Right ventricle myocardium superior (tissue), 1 donor: ENCODE results near the gene BRINP1. TPM values are rescaled to one million over a fixed set of nuclear protein-coding genes. Genes with fewer than 3 reads are reported as not detected.

ENCODE experiments used
- ATAC-seq: fragments of 200-7000 bp; cut with Tn5 transposase; one replicate; pipeline ENCODE4 v1.9.1; 2020; ENCODE audit warnings: mild to moderate bottlenecking; ENCODE audit not compliant: poor library complexity
- DNase-seq: peaks from one replicate; pipeline ENCODE4 v3.0.0-alpha.2; 2020
- intact Hi-C: fragments of 100-400 bp; cut with DNase I; formaldehyde crosslinking; loops from one replicate; pipeline ENCODE4 v1.11.2; 2022
- total RNA-seq: library from RNA; stranded (reverse); fragmentation: NEBNext Ultra II Directional; extraction: Animal tissue kit (Norgen Biotek cat#: 25700); gene quantifications from one replicate; pipeline ENCODE4 v1.2.1, GENCODE V29; 2021
- donor health status: DM: no; HTN: yes; CAD: no; lungs with severe emphysema.

Gene BRINP1
- total RNA-seq, 1 donor from 2014 or later, result 0.54 TPM

DNA sequence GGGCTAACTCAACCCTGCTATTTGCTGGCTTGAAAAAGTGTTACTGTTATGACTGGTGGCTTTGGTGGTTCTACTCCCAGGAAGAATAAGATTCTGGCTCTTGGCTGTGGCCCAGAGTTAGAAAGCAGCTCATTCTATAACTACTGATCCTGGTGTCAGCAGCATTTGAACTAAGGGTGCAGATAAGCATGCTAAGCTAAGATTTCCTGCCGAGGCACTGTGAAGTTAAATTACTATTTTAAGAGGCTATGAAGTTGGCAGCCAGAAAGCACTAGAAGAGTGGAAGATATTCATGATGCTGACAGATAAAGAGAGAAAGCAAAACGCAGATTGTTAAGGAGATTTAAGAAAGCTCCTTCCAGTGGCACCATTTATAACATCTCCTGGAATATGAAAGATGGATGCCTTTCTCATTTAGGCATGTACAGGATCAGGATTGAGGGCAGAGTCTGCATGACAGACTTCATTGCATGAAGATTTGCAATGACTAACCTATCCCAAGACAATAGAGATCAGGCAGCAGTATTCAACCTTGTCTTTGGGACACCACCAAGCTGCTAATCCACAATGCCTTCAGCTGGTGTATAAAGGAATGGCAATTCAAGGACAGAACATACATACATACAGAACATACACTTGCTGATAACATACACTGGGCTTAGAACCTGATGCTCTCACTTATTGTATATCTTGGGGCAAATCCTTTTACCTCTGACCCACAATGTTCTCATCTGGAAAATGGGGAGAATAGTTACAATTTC lies 11.7 kb downstream of the BRINP1 start:
- intact Hi-C loops, result no loop called here
- ATAC-seq, result no peak

DNA sequence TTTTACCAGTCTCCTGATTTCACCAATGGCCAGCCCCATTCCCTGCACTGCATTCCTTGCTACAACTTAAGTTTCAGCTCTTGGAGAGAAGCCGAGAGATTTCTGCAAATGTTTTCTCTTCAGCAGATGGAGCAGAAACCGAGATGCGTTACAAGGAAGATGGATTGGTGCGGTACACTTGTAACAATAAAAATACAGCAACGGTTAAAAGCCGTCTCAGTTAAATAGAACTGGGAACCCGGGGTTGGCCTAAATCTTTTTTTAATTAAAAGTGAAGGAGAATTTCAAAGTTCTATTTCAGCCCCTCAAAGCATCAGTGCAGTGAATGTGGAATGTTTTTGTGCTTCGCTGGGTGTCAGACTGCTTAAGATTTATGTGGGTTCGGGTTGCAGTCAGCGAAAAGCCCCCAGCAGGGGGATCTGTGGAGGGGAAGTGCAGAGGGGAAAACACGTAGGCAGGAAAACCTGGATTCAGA lies 19.8 kb downstream of the BRINP1 start:
- no peak for DNase-seq
- no peak for ATAC-seq

More for the DNA sequence above, 11.7 kb downstream of the BRINP1 start:
- no peak for DNase-seq

DNA sequence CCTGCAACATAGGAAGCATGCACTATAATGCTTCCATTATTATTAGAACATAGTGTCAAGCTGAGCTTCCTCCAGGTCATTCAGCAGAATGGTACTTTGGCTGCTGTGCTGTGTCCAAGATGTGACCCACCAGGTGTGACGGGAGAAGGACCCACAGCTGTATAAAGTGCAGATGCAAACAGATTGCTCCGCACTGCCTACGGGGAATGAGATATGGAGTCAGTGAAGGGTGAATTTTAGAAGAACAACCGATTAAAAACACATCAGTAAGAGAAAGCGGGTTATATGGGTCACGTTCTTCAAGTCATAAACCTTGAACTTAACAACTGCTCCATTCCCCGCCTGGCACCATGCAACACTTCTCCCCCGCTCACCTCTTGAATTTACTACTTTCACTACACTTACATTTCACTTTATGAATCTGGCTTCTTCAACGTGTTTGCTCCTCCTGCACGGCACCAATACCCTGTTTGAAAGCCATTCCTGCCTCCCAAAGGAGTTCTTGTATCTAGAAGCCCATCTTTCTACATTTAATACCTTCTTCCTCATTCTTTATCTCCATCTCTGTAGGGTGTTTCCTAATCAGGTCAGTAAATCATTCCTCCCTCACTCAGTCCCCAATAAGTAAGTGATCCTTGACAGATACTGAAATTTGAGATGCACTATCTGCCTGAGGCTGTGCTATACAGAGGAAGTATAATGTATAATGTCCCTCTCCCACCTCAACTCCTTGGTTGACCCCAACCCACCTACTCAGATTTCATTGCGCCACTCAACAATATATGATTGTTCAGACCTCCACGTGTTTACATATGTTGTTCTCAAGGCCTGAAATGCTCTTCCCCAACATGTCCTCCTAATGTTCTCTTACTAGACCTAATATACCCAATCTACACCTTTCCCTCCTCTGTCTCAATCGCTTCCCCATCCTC lies 25.9 kb downstream of the BRINP1 start:
- intact Hi-C loops, result no loop called here
- DNase-seq, result no peak

More for the DNA sequence above, 19.8 kb downstream of the BRINP1 start:
- intact Hi-C loops, result no loop called here

DNA sequence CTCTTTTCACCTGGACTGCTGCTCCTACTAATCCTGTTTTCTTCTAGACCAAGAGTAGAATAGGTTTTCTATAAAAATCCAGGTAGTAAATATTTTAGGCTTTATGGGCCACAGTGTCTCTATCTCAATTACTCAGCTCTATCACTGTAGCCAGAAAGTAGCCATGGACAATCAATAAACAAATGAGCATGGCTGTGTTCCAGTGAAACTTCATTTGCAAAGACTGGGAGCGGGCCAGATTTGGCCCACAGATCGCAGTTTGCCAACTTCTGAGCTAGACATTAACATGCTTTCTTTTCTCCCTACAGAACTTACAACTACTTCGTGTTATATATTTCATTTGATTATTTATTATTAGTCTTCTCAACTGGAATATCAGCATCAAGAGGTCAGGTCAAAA lies 30.2 kb downstream of the BRINP1 start:
- intact Hi-C loops, result no loop called here
- ATAC-seq, result no peak
- DNase-seq, result no peak

More for the DNA sequence above, 25.9 kb downstream of the BRINP1 start:
- no peak for ATAC-seq

DNA sequence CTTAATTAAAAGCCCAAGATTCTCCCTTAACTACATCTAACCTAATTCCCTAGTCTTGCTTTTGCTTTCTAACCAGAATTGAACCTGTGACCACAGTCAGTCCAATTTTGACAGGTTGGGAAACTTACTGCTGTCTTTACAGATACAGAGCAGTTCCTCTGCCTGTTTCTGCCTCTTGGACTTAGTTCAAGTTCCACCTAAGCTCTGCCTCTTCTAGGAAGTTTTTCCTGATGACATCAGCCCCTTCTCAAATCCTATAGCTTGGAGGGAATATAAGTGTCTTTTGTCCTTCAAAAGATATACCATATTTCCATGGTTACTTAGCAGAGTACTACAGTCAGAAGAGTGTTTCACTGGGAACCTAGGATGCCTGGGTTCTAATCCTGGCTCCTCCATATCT lies 31.7 kb downstream of the BRINP1 start:
- no peak for DNase-seq
- intact Hi-C loops, result no loop called here
- no peak for ATAC-seq

DNA sequence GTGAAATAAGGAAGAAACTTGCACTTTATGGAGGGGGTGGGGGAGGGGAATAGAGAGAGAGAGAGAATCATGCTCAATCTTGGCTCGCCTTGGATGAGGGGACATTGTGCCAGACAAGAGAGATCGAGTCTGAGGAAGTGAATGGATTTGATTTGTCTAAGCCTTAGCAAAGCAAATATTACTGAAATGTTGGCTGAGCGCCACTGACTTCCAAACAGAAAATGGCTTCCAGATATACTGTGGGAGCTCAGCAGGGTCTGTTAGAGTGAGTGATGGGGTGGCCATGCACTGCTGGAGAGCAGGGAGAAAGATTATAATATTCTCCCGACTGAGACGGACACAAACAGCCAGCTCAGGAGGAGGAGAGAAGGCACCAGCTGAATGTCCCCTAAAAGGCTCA lies 34.5 kb downstream of the BRINP1 start:
- ATAC-seq (no peak), DNase-seq (no peak)
- intact Hi-C loops, result no loop called here

DNA sequence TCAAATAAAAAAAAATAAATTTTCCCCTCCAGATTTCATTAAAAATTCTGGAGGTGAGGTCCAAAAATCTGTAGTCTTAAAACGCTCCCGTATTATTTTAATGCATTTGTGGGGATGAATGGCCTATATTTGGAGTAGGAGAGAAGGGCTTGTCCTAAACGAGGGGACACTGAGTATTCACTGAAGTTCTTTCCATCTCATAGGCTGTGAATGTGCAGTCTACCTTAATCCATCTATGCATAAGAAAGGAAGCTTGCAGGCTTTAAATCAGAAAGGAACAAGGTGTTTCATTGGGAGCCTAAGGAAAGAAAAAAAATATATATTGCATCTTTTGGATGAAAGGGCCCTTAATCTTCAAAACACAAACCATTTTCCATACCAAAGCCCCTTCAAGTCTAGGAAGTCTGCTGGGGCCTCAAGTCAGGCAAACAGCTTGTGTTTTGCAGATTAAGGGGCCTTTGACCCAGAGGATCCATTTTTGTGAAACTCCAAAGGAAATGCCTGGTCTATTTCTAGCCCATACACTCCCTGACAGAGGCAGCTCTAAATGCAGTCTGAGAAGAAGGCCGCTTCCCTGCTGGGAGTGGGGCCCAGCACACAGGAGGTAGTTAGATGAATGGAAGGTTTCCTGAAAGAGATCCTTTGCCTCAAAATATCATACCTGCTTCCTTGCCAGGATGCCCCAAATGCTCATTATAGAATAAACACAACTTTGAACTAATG lies 35.6 kb downstream of the BRINP1 start:
- ATAC-seq (no peak), DNase-seq (no peak)
- intact Hi-C loops, result no loop called here

DNA sequence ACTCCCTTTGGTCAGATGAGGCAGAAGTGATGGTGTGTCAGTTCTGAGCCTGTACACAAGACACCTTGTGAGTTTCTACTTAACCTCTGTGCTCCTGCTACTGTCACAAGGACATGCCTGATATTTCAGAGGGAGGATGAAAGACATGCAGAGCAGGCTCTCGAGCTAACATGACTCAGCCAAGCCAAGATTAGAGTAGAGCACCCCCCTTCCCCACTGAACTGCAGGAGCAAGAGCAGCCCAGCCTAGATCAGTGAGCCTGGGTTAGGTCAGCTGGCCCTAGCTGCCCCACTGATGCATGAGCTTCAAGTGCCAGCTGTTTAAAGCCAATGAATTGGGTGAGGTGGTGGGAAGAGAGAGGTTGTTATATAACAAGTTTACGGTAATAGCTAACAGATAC lies 36.7 kb downstream of the BRINP1 start:
- DNase-seq (no peak), ATAC-seq (no peak)
- intact Hi-C loops, result no loop called here

DNA sequence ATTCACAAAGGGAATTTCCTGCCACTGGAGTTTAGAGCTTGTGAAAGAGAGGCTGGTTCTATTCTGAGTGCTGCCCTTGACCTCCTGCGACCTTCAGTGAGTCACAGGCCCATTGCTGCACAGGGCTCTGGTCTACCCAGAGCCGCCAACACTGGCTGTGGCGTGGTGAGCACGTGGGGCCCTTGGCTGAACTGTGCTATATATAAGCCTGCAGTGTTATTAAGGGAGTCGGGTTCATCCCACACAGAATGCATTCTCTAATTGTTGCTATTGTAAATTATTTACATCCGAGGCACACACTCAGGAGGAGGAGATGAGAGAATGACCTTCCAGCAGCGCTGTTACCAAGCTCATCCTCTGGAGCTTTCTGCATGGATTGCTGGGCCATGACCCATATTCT lies 47.1 kb downstream of the BRINP1 start:
- peak; percentile 85 for ATAC-seq

DNA sequence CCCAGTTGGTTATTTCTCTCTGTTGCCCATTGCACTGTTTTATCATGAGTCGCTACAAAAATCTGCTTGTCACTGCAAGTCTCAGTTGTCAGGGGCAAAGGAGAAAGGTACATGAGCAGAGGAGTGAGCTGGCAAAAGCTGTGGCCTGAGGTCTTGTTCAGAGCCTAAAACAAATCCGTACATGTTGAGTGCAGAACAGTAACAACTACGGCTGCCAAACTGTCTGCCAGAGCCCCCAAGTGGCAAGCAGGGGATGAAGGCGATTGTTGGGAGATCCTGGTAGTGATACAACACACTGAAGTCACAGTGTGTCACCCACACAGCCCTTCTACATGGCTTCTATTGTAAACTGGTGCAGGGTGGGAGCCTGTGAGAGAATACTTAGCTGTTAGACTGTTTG lies 50.9 kb downstream of the BRINP1 start:
- DNase-seq (no peak), ATAC-seq (no peak)
- intact Hi-C loops, result no loop called here

More for the DNA sequence above, 47.1 kb downstream of the BRINP1 start:
- intact Hi-C loops, result no loop called here
- peak; percentile 51 for DNase-seq

DNA sequence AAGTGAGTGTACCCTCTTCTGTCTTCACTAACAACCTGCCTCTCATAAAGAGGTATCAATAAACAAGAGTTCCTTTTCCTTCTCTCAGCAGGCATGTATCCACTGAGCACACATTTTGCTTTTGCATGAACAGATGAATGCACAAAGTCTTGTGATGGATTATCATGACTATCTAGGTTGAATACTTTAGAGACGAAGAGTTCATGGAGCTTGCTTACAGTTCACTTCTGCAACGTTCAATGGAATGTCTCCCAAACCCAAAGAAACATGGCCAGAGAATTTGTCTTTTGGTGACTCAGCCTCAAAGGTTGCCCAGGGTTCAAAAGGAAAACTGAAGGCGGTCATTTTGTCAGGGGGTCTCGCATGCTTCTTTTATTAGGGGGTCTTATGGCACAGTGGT lies 55.4 kb downstream of the BRINP1 start:
- intact Hi-C loops, result no loop called here
- no peak for ATAC-seq
- DNase-seq, result no peak

DNA sequence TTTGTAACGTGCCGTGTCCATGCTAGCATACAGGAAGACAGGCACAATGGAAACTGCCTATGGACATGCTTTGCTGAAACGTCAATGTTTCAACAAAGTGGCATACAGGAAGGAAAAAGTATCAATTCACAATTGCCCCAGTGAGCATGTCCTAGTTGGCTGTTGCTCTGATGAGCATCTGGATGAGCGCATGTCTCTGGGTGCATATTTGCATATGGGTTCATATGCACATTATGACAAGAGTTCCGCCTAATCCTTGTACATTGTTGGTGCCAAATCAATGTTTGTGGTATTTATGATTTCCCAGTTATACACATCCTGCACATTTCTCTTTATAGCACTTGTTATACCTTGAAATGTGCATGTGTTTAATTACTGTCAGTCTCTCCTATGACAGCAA lies 58.5 kb downstream of the BRINP1 start:
- intact Hi-C loops, result no loop called here
- no peak for DNase-seq
- no peak for ATAC-seq

DNA sequence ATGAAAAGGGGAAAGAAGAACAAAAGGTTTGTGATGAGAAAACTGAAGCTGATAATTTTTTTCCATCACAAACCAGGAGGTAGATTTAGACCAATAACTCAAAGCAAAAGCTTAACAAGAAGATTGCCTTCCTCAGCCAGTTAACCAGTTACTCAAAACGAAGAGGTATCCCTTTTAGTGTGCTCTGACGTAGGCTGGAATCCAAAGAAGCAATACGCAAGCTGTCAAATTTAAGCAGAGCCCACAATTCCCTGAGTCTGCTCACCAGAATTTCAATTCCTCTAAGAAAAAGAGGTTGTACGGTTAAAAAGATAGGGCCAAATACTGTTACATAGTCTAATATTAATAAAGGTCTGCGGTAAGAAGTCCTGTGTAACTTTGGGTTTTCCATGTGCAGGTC lies 61.8 kb downstream of the BRINP1 start:
- DNase-seq (no peak), ATAC-seq (no peak)
- intact Hi-C loops, result no loop called here

DNA sequence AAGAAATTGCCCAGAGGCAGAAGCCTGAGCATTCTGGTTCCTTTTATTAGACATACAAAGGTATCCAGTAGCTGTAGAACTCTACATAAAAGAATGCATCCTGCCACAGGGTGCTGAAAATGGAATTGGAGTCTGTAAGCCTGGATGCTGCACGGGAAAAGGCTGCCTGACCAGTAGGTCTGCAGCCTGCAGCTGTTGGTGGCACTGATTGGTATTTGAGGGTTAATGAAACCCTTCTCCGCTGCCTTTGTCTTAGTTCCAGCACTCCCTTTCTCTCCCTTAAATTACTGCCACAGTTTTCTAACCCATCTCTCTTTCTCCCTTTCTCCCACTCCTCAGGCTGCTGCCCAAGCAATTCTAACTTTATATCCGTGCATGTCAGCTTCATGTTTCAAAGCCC lies 64.7 kb downstream of the BRINP1 start:
- ATAC-seq (no peak), DNase-seq (no peak)
- intact Hi-C loops, result no loop called here

DNA sequence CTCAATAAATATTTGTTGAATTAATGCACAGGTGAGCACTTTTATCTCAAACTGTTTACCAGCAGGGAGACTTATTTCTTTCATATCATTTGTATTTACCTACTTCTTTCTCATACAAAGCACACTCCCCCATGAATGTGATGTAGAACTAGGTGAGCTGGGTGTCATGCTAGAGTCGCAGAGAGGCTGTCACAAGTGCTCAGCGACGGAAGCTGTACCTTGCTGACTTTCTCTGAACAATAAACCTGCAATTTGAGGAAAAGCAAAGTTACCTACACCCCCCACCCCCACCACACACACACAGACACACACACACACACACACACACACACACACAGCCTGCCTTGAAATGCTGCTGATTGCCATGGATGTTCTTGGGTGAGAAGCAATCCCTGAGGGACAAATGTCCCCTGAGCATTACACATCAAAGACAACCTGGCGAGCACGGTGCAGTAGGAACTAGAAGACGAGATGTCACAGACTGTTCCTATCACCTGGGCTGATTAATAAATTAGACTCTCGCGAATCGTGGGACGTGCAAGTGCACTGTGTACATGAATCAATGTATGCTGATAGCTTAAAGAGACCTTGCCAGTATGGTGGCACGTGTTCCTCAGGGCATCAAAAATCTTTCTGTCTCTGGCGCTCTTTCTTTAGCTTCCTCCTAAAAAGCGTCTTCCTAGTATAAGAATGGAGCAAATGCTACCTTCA lies 66.1 kb downstream of the BRINP1 start:
- ATAC-seq (no peak), DNase-seq (no peak)
- intact Hi-C loops, result no loop called here

DNA sequence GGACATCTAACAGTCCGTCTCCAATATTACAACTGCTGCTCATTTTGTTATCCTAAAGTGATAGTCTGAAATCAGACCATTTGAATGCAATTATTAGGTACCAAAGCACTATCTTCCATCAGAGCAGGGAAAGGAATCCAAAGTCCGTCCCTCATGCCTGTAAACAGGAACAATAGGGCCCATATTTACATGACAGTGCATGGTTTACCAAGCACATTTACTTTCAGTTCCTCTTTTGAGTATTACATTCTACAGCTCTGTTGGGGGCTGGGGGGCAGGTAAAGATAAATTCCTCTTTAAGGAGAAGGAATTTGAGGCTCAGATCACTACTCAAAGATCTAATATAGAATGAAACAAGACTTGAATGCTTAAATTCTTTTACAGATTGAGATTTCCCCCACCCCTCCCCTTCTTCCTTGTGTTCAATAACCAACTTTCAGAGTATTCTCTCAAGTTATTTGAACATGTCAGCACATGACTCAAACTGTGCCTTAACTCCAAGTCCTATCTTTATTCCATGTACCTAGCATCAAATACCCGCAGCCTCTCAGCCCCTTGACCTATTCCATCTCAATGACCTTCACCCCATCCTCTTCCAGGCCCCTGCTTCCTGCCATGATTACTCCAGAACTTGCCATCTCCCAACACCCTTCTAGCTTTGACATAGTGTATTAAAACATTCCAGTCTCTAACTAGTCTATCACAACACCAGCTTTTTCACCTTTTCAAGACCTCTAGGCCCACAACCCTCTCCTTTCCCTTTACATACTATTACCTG lies 71.0 kb downstream of the BRINP1 start:
- no peak for ATAC-seq
- DNase-seq, result no peak
- intact Hi-C loops, result loop anchor here (5.0 kb wide), 1 partner anchor 234 kb away; no protein-coding TSS in a partner anchor

DNA sequence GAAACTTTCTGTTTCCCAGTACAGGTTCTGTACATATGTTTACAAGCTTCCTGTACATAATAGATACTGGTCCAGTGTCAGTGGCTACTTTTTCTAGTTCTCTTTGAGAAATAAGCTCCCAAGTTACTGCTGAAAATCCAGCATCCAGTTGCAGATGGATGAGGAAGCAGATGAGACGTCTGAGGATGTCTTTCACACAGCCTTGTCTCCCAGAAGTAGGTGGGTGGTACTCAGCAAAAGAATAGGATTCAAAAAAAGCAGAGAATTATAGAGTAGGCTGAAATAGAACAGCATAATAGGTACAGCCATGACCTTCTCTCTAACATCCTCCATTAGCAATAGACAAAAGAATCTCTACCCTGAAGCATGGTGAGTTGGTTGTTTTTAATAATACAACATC lies 77.7 kb downstream of the BRINP1 start:
- ATAC-seq (no peak), DNase-seq (no peak)
- intact Hi-C loops, result no loop called here
